PC-9 (cell line): ENCODE data around the gene C17orf113.

Experiments used
- EZH2 ChIP-seq: fragments of 200-600 bp; sonication (generic); IDR thresholded peaks from 2 replicates; pipeline ENCODE4 v1.8.0; 2017; ENCODE audit warnings: antibody characterized with exemption, low read depth
- TF ChIP-seq, protein P1 (sequence below): fragments of 200-600 bp; sonication (generic); conservative IDR thresholded peaks from 2 replicates; pipeline ENCODE4 v1.6.1; 2017; ENCODE audit warnings: mixed run types, antibody characterized with exemption, mild to moderate bottlenecking, moderate library complexity

DNA sequence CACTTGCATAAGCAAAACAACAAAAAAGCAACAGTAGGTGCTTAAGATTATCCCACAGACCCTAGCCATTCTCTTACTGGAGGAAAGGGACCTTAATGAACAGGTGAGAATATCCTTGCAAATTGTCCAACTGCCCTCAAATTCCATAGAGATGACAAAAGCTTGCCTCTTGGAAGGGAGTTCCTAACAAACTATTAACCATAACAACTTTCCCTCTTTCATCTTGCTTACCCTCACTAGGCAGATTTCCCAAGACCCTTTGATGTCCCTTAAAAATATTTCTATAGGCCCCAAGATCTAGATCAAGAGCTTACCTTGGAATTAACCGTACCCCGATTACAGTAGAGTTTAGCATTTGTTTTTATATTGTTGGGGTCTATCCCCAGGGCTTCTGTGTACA, 62.0 kb downstream of the C17orf113 start:
- TF ChIP-seq, protein P1, sequence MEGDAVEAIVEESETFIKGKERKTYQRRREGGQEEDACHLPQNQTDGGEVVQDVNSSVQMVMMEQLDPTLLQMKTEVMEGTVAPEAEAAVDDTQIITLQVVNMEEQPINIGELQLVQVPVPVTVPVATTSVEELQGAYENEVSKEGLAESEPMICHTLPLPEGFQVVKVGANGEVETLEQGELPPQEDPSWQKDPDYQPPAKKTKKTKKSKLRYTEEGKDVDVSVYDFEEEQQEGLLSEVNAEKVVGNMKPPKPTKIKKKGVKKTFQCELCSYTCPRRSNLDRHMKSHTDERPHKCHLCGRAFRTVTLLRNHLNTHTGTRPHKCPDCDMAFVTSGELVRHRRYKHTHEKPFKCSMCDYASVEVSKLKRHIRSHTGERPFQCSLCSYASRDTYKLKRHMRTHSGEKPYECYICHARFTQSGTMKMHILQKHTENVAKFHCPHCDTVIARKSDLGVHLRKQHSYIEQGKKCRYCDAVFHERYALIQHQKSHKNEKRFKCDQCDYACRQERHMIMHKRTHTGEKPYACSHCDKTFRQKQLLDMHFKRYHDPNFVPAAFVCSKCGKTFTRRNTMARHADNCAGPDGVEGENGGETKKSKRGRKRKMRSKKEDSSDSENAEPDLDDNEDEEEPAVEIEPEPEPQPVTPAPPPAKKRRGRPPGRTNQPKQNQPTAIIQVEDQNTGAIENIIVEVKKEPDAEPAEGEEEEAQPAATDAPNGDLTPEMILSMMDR: no peak
- no peak for TF ChIP-seq EZH2
